CD8-positive, alpha-beta memory T cell (primary cell): ENCODE results near the gene SETD4. TPM values are rescaled to one million over a fixed set of nuclear protein-coding genes. Genes with fewer than 3 reads are reported as not detected.
A peak's percentile ranks its signal among the peaks of the same experiment; 100 is the strongest.

ENCODE experiments used
- CTCF ChIA-PET: fragments of 350-600 bp; sonication (Branson Sonifier 250); formaldehyde crosslinking; loops from one replicate; lab custom pipeline; 2021; ENCODE audit warnings: antibody characterized with exemption; lab: Charles Lee
- POLR2A ChIA-PET: fragments of 350-600 bp; sonication (Branson Sonifier 250); formaldehyde crosslinking; loops from one replicate; lab custom pipeline; 2021; ENCODE audit warnings: antibody characterized with exemption; lab: Charles Lee
- DNase-seq, 5 donors: peaks; one replicate each; pipeline versions ENCODE4 v3.0.0 to v3.0.0-alpha.2; 2020 to 2022; ENCODE audit warnings: mixed read lengths in 1 of 5
- H3K27ac ChIP-seq: one replicate; pipeline ENCODE4 v1.7.0; 2013; ENCODE audit warnings: low read depth, mild to moderate bottlenecking, low read length, moderate library complexity
- H3K27me3 ChIP-seq: 2 replicates; pipeline ENCODE4 v1.7.0; 2013; ENCODE audit warnings: low read length, mild to moderate bottlenecking; ENCODE audit not compliant: insufficient read depth, poor library complexity, severe bottlenecking
- H3K36me3 ChIP-seq: 2 replicates; pipeline ENCODE4 v1.7.0; 2013; ENCODE audit warnings: mild to moderate bottlenecking, low read length, moderate library complexity; ENCODE audit not compliant: insufficient read depth
- H3K4me1 ChIP-seq: 2 replicates; pipeline ENCODE4 v1.7.0; 2013; ENCODE audit warnings: mild to moderate bottlenecking, low read length, moderate library complexity; ENCODE audit not compliant: insufficient read depth
- H3K4me3 ChIP-seq: 2 replicates; pipeline ENCODE4 v1.7.0; 2013; ENCODE audit warnings: mild to moderate bottlenecking, low read length
- H3K9me3 ChIP-seq: 2 replicates; pipeline ENCODE4 v1.7.0; 2013; ENCODE audit warnings: mild to moderate bottlenecking, low read length
- H3K27ac Mint-ChIP-seq, 8 donors: one replicate each; pipeline ENCODE4 v1.8.0; 2020 to 2021; ENCODE audit warnings: mixed read lengths in 8 of 8, mild to moderate bottlenecking in 6 of 8, inconsistent platforms in 3 of 8, moderate library complexity in 3 of 8
- H3K27me3 Mint-ChIP-seq, 2 donors: one replicate each; pipeline ENCODE4 v1.8.0; 2020 to 2021; ENCODE audit warnings: mixed read lengths in 2 of 2, mild to moderate bottlenecking in 1 of 2, moderate library complexity in 1 of 2
- H3K36me3 Mint-ChIP-seq, 3 donors: one replicate each; pipeline ENCODE4 v1.8.0; 2020 to 2021; ENCODE audit warnings: mixed read lengths in 3 of 3, inconsistent platforms in 1 of 3, mild to moderate bottlenecking in 1 of 3
- H3K4me1 Mint-ChIP-seq, 3 donors: one replicate each; pipeline ENCODE4 v1.8.0; 2020 to 2021; ENCODE audit warnings: mixed read lengths in 3 of 3, inconsistent platforms in 1 of 3, mild to moderate bottlenecking in 1 of 3
- H3K4me3 Mint-ChIP-seq, 7 donors: one replicate each; pipeline ENCODE4 v1.8.0; 2020 to 2021; ENCODE audit warnings: mixed read lengths in 7 of 7, mild to moderate bottlenecking in 6 of 7, moderate library complexity in 4 of 7, inconsistent platforms in 2 of 7
- H3K9me3 Mint-ChIP-seq, 5 donors: one replicate each; pipeline ENCODE4 v1.8.0; 2020 to 2022; ENCODE audit warnings: mixed read lengths in 5 of 5, mild to moderate bottlenecking in 3 of 5, moderate library complexity in 2 of 5, inconsistent platforms in 1 of 5
- polyA plus RNA-seq: library from polyadenylated mRNA; unstranded; fragments of 300-500 nt; fragmentation: Illumina TruSeq; gene quantifications from one replicate; pipeline ENCODE4 v1.2.3, GENCODE V29; 2021
- total RNA-seq, 2 experiments: library from RNA; stranded (reverse); gene quantifications; one replicate each; pipeline ENCODE4 v1.2.3, GENCODE V29; 2021

The SETD4 gene
- total and polyA plus RNA-seq, 3 experiments from 2014 or later, result 8.0 to 20.5 (median 20.2) TPM

GRCh38 chr21:36087362-36088138 lies 27.2 kb upstream of the SETD4 start:
- POLR2A ChIA-PET, result no interaction called here
- H3K27me3 Mint-ChIP-seq, result peaks cover under 1% of the 10 kb centered on the region in 2 donors
- H3K36me3 Mint-ChIP-seq, result no peaks in the 10 kb centered on the region
- H3K4me1 Mint-ChIP-seq, result peaks cover 1 to 9% (median 8%) of the 10 kb centered on the region in 3 donors
- peaks cover 0 to 4% (median 2%) of the 10 kb centered on the region in 5 donors for H3K9me3 Mint-ChIP-seq
- CTCF ChIA-PET, result interaction anchor here (1.5 kb wide), 1 partner anchor 9 kb away, joined by 4 read pairs; no protein-coding TSS in a partner anchor
- no peaks in the 10 kb centered on the region for H3K4me1 ChIP-seq
- DNase-seq, result no peak
- no peak overlapping the region for H3K27ac Mint-ChIP-seq
- no peaks in the 10 kb centered on the region for H3K27me3 ChIP-seq
- H3K36me3 ChIP-seq, result no peaks in the 10 kb centered on the region
- H3K4me3 ChIP-seq, result no peak overlapping the region
- H3K9me3 ChIP-seq, result no peaks in the 10 kb centered on the region
- H3K27ac ChIP-seq, result no peak overlapping the region
- H3K4me3 Mint-ChIP-seq, result no peak overlapping the region

DNA sequence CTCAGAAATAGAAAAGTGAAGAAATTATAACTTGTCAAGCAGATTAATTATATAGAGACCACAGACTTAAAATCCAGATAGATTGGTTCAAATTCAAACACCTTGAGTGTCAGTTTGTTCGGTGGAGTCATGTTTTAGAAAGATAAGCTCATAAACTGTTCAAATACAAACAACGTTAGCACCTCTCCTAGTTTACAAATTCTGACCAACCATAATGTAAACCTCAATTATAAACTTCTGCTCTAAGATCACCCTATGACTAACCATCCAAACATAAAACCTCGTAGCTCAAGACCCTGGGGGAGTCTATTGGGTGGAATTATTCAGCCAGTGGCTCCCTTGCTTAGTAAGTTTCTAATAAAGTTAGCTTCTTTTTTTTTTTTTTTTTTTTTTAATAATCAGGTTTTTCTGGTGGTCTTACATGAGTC lies 21.9 kb upstream of the SETD4 start:
- H3K27me3 Mint-ChIP-seq, result no peaks in the 10 kb centered on the region
- no peaks in the 10 kb centered on the region for H3K9me3 Mint-ChIP-seq
- ChIA-PET CTCF (interaction anchor here (0.6 to 1.2 kb wide), 2 partner anchors 13 to 56 kb away, joined by 4 read pairs; partner anchors contain the start of gene CBR1), POLR2A (no interaction called here)
- no peak overlapping the region for H3K4me3 Mint-ChIP-seq
- H3K4me1 ChIP-seq, result no peaks in the 10 kb centered on the region
- no peak overlapping the region for H3K4me3 ChIP-seq
- H3K27me3 ChIP-seq, result no peaks in the 10 kb centered on the region
- H3K36me3 Mint-ChIP-seq, result peaks cover 0 to 2% (median 0%) of the 10 kb centered on the region in 3 donors
- peaks cover 9 to 25% (median 20%) of the 10 kb centered on the region in 3 donors for H3K4me1 Mint-ChIP-seq
- no peak overlapping the region for H3K27ac Mint-ChIP-seq
- no peak overlapping the region for H3K27ac ChIP-seq
- H3K9me3 ChIP-seq, result no peaks in the 10 kb centered on the region
- no peak for DNase-seq
- H3K36me3 ChIP-seq, result no peaks in the 10 kb centered on the region

DNA sequence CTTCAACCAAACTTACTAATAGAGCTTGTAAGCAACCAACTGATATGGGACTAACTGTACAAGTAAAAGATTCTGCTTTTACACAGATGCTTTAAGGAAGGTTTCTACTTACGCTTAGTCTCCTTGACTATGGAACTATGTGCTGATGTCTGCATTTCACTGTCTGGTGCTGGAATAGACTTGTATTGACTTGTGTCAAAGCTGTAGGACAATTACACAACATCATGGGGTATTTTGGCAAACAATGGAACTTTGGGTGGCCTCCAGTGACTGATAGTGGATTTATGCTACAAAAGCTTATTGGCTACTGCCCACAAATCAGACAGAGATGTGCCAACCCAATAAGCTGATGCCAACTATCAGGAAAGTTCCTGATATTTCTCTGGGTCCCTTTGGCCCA lies 20.1 kb upstream of the SETD4 start:
- POLR2A ChIA-PET, result no interaction called here
- no peak for DNase-seq
- Histone ChIP-seq H3K27me3 (no peaks in the 10 kb centered on the region), H3K4me1 (no peaks in the 10 kb centered on the region), H3K9me3 (no peaks in the 10 kb centered on the region), H3K4me3 (no peak overlapping the region), H3K36me3 (no peaks in the 10 kb centered on the region), H3K27ac (no peak overlapping the region)
- Mint-ChIP-seq H3K36me3 (peaks cover 0 to 5% (median 0%) of the 10 kb centered on the region in 3 donors), H3K4me3 (no peak overlapping the region), H3K27me3 (no peaks in the 10 kb centered on the region), H3K4me1 (peaks cover 8 to 22% (median 12%) of the 10 kb centered on the region in 3 donors), H3K27ac (no peak overlapping the region), H3K9me3 (no peaks in the 10 kb centered on the region)
- CTCF ChIA-PET, result no interaction called here

DNA sequence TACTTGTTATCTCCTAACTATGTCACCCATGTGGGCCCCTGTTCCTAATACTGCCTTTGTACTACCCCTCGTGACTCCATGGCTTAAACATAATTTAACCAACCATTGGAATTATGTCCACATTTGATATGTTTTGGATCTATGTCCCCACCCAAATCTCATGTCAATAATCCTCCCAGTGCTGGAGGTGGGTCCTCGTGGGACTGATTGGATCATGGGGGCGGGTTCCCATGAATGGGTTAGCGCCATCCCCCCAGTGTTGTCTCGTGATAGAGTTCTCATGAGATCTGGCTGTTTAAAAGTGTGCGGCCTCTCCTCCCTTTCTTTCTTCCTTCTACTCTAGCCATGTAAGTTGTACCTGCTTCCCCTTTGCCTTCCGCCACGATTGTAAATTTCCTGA lies 19.3 kb upstream of the SETD4 start:
- Mint-ChIP-seq H3K27me3 (no peaks in the 10 kb centered on the region), H3K4me3 (peak overlapping the region in 3 of 7 donors; percentile 60 to 84 (median 78)), H3K4me1 (peaks cover 8 to 22% (median 12%) of the 10 kb centered on the region in 3 donors), H3K9me3 (no peaks in the 10 kb centered on the region), H3K27ac (peak overlapping the region in 4 of 8 donors; percentile 80 to 92 (median 88)), H3K36me3 (peaks cover 0 to 5% (median 0%) of the 10 kb centered on the region in 3 donors)
- no peaks in the 10 kb centered on the region for H3K27me3 ChIP-seq
- H3K9me3 ChIP-seq, result no peaks in the 10 kb centered on the region
- ChIA-PET CTCF (no interaction called here), POLR2A (interaction anchor here (0.6 kb wide), 1 partner anchor 19 kb away, joined by 4 read pairs; the partner anchor contains the start of gene SETD4)
- DNase-seq, result no peak
- H3K4me1 ChIP-seq, result no peaks in the 10 kb centered on the region
- H3K36me3 ChIP-seq, result no peaks in the 10 kb centered on the region
- H3K4me3 ChIP-seq, result peak overlapping the region; percentile 49
- H3K27ac ChIP-seq, result peak overlapping the region; percentile 46

DNA sequence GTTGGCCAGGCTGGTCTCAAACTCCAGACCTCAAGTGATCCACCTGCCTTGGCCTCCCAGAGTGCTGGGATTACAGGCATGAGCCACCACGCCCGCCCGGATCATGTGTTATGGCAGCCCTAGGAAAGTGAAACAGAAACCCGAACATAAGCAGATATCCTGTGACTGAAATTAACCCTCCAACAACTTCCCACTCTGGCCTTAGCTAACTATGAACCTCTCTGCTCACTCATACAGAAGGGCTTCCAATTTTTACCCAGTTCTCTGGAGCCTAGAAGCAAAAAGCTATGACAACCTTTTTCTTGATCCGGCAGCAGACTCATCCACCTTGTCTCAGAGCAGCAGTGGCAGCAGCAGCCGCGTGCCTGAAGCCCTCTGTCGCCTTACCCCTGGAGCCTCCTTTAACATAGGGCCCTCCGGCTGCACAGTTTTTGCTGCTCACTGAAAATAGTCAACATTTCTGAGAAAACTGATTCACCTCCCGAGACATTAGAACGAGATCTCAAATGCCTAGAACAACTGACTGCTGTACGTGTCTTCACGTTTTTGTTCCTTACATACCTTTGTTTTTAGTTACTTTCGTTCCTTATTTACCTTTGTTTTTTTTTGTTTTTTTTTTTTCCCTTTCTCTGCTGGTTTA lies 18.8 kb upstream of the SETD4 start:
- Mint-ChIP-seq H3K4me1 (peaks cover 8 to 22% (median 12%) of the 10 kb centered on the region in 3 donors), H3K9me3 (no peaks in the 10 kb centered on the region), H3K27ac (peak overlapping the region in 5 of 8 donors; percentile 65 to 92 (median 87)), H3K36me3 (peaks cover 0 to 5% (median 0%) of the 10 kb centered on the region in 3 donors), H3K27me3 (no peaks in the 10 kb centered on the region), H3K4me3 (peak overlapping the region in 6 of 7 donors; percentile 26 to 84 (median 65))
- Histone ChIP-seq H3K4me3 (peak overlapping the region; percentile 49), H3K4me1 (no peaks in the 10 kb centered on the region), H3K27ac (peak overlapping the region; percentile 46), H3K9me3 (no peaks in the 10 kb centered on the region), H3K36me3 (no peaks in the 10 kb centered on the region), H3K27me3 (no peaks in the 10 kb centered on the region)
- ChIA-PET POLR2A (interaction anchor here (0.6 to 0.8 kb wide), 2 partner anchors 9 to 19 kb away, joined by 3 to 4 read pairs; partner anchors contain the start of genes CBR1 and SETD4), CTCF (interaction anchor here (1.8 kb wide), 1 partner anchor 18 kb away, joined by 4 read pairs; the partner anchor contains the start of gene SETD4)
- DNase-seq, result peak in 2 of 5 donors; percentile 7 to 47

DNA sequence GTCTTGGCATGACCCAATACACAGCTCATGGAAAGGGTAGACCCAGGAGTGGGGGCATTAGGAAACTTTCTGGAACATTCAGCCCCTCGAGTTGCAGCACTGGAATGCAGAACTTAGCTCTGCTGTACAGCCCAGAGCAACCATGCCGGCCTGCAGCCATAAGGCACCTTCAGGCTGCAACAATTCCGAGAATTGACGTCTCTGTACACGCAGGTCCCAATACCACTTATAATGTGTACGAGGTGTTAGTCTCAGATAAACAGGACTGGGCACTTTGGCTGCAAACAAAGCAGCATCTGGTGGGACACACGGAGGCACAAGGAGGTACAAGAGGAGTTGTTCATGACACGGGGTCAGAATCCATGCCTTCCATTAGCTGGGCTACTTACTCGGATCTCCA lies 17.4 kb upstream of the SETD4 start:
- no peaks in the 10 kb centered on the region for H3K9me3 ChIP-seq
- peaks cover 8 to 29% (median 20%) of the 10 kb centered on the region in 3 donors for H3K4me1 Mint-ChIP-seq
- POLR2A ChIA-PET, result no interaction called here
- H3K4me3 ChIP-seq, result no peak overlapping the region
- no peaks in the 10 kb centered on the region for H3K4me1 ChIP-seq
- DNase-seq, result no peak
- no peaks in the 10 kb centered on the region for H3K27me3 Mint-ChIP-seq
- H3K36me3 ChIP-seq, result no peaks in the 10 kb centered on the region
- H3K36me3 Mint-ChIP-seq, result peaks cover 0 to 11% (median 5%) of the 10 kb centered on the region in 3 donors
- no peaks in the 10 kb centered on the region for H3K27me3 ChIP-seq
- H3K27ac Mint-ChIP-seq, result peak overlapping the region in 2 of 8 donors; percentile 38 to 58
- CTCF ChIA-PET, result interaction anchor here (1.3 to 1.8 kb wide), 2 partner anchors 17 to 49 kb away, joined by 3 to 4 read pairs; partner anchors contain the start of gene SETD4
- no peaks in the 10 kb centered on the region for H3K9me3 Mint-ChIP-seq
- no peak overlapping the region for H3K27ac ChIP-seq
- H3K4me3 Mint-ChIP-seq, result peak overlapping the region in 1 of 7 donors; percentile 41

- Histone ChIP-seq H3K4me1 (no peaks in the 10 kb centered on the region), H3K4me3 (no peak overlapping the region), H3K36me3 (no peaks in the 10 kb centered on the region), H3K9me3 (no peaks in the 10 kb centered on the region), H3K27ac (no peak overlapping the region), H3K27me3 (no peaks in the 10 kb centered on the region)
- Mint-ChIP-seq H3K9me3 (no peaks in the 10 kb centered on the region), H3K27me3 (no peaks in the 10 kb centered on the region), H3K4me1 (peaks cover 11 to 36% (median 25%) of the 10 kb centered on the region in 3 donors), H3K36me3 (peaks cover 0 to 17% (median 9%) of the 10 kb centered on the region in 3 donors), H3K4me3 (no peak overlapping the region), H3K27ac (no peak overlapping the region)
- POLR2A ChIA-PET, result no interaction called here
- DNase-seq, result no peak
- CTCF ChIA-PET, result interaction anchor here (1.3 to 1.8 kb wide), 2 partner anchors 16 to 49 kb away, joined by 3 to 4 read pairs; partner anchors contain the start of gene SETD4
Measured at GRCh38 chr21:36076878-36077655, 16.7 kb upstream of the SETD4 start.
